ENCODE measurements around the gene CORO2A. TPM values are rescaled to one million over a fixed set of nuclear protein-coding genes. Genes with fewer than 3 reads are reported as not detected.
"Not testable (repeated sequence)": the region's sequence is repeated elsewhere in the genome, so short reads cannot be mapped to it uniquely, and the experiment has no call there.

The CORO2A gene
- total RNA-seq, 4 donors from 2014 or later, result 2.8 to 4.6 (median 4.2) TPM

GRCh38 chr9:98117984-98118639, 74.3 kb downstream of the CORO2A start:
- DNase-seq, result no peak
- Histone ChIP-seq H3K4me3 (peak overlapping the region in 1 of 2 donors; percentile 63), H3K27me3 (no peaks in the 10 kb centered on the region), H3K9me3 (no peaks in the 10 kb centered on the region), H3K36me3 (no peaks in the 10 kb centered on the region), H3K27ac (peak overlapping the region in 1 of 2 donors; percentile 57), H3K4me1 (no peaks in the 10 kb centered on the region)
- intact Hi-C loops (cut with DNase I; ENCODE audit: low total_unique reads), result no loop called here
- TF ChIP-seq POLR2A (IDR thresholded peaks at IDR 0.05) (no peak), CTCF (IDR thresholded peaks at IDR 0.05) (no peak)

GRCh38 chr9:98117097-98117496, 75.3 kb downstream of the CORO2A start:
- H3K4me3 ChIP-seq; H3K36me3 ChIP-seq; intact Hi-C loops (cut with DNase I; ENCODE audit: low total_unique reads); H3K9me3 ChIP-seq; H3K27me3 ChIP-seq; H3K4me1 ChIP-seq; DNase-seq; H3K27ac ChIP-seq: not testable (repeated sequence)

GRCh38 chr9:98109052-98109451, 83.4 kb downstream of the CORO2A start:
- intact Hi-C loops (cut with DNase I; ENCODE audit: low total_unique reads), result no loop called here
- no peak overlapping the region for H3K4me3 ChIP-seq
- H3K27me3 ChIP-seq, result no peaks in the 10 kb centered on the region
- no peaks in the 10 kb centered on the region for H3K4me1 ChIP-seq
- H3K27ac ChIP-seq, result no peak overlapping the region
- no peaks in the 10 kb centered on the region for H3K9me3 ChIP-seq
- TF ChIP-seq POLR2A (IDR thresholded peaks at IDR 0.05), result no peak
- no peak for TF ChIP-seq CTCF (IDR thresholded peaks at IDR 0.05)
- H3K36me3 ChIP-seq, result no peaks in the 10 kb centered on the region
- DNase-seq, result no peak

- no peak for DNase-seq
- TF ChIP-seq POLR2A (IDR thresholded peaks at IDR 0.05) (no peak), CTCF (IDR thresholded peaks at IDR 0.05) (no peak)
- Histone ChIP-seq H3K27ac (no peak overlapping the region), H3K36me3 (no peaks in the 10 kb centered on the region), H3K4me1 (no peaks in the 10 kb centered on the region), H3K27me3 (no peaks in the 10 kb centered on the region), H3K9me3 (no peaks in the 10 kb centered on the region), H3K4me3 (no peak overlapping the region)
- intact Hi-C loops (cut with DNase I; ENCODE audit: low total_unique reads), result no loop called here
These were observed 83.9 kb downstream of the CORO2A start for GRCh38 chr9:98108531-98109031.

GRCh38 chr9:98107926-98108325, 84.5 kb downstream of the CORO2A start:
- no peaks in the 10 kb centered on the region for H3K9me3 ChIP-seq
- no peaks in the 10 kb centered on the region for H3K4me1 ChIP-seq
- no peak overlapping the region for H3K4me3 ChIP-seq
- no peaks in the 10 kb centered on the region for H3K36me3 ChIP-seq
- intact Hi-C loops (cut with DNase I; ENCODE audit: low total_unique reads), result no loop called here
- H3K27me3 ChIP-seq, result no peaks in the 10 kb centered on the region
- TF ChIP-seq CTCF (IDR thresholded peaks at IDR 0.05) (no peak), POLR2A (IDR thresholded peaks at IDR 0.05) (no peak)
- no peak for DNase-seq
- no peak overlapping the region for H3K27ac ChIP-seq
